ENCODE results near the gene DPYD.

DPYD gene

GRCh38 chr1:97691325-97691724 lies 229.5 kb downstream of the DPYD start:
- TF ChIP-seq CTCF (conservative IDR thresholded peaks at IDR 0.05; ENCODE audit: control insufficient read depth, insufficient read depth, low read depth, low read length) = no peak

DNA sequence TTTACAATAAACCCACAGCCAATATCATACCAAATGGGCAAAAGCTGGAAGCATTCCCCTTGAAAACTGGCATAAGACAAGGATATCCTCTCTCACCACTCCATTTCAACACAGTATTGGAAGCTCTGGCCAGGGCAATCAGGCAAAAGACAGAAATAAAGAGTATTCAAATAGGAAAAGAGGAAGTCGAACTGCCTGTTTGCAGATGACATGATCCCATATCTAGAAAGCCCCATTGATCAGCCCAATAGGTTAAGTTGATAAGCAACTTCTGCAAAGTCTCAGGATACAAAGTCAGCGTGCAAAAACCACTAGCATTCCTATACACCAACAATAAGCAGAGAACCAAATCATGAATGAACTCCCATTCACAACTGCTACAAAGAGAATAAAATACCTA lies 235.5 kb downstream of the DPYD start:
- no peak for DNase-seq (ENCODE audit: low read depth)
- no peak overlapping the region for H3K4me3 ChIP-seq (ENCODE audit: control insufficient read depth, low read depth, low read length)
- TF ChIP-seq CTCF (conservative IDR thresholded peaks at IDR 0.05; ENCODE audit: control insufficient read depth, insufficient read depth, low read depth, low read length) = no peak

More at GRCh38 chr1:97691325-97691724, 229.5 kb downstream of the DPYD start:
- DNase-seq (ENCODE audit: low read depth) = no peak
- no peak overlapping the region for H3K4me3 ChIP-seq (ENCODE audit: control insufficient read depth, low read depth, low read length)

DNA sequence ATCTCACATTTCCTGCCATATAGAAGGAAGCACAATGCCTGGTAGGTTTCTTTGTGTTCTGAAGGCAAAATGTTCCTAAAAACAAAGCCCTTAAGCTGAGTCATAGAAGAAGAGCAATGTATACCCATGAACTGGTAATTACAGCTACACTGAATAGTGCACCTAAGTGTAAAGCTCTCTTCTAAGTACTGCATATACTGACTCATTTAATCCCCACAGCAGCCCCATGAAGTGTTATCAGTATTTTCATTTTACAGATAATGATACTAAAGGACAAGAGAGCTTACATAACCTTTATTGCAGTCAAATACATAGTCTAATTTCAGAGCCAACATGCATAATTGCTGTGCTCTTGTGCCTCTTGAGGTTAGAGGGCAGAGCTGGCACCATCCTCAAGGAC lies 239.9 kb downstream of the DPYD start:
- no peak overlapping the region for H3K4me3 ChIP-seq (ENCODE audit: control insufficient read depth, low read depth, low read length)
- TF ChIP-seq CTCF (conservative IDR thresholded peaks at IDR 0.05; ENCODE audit: control insufficient read depth, insufficient read depth, low read depth, low read length) = no peak
- no peak for DNase-seq (ENCODE audit: low read depth)

DNA sequence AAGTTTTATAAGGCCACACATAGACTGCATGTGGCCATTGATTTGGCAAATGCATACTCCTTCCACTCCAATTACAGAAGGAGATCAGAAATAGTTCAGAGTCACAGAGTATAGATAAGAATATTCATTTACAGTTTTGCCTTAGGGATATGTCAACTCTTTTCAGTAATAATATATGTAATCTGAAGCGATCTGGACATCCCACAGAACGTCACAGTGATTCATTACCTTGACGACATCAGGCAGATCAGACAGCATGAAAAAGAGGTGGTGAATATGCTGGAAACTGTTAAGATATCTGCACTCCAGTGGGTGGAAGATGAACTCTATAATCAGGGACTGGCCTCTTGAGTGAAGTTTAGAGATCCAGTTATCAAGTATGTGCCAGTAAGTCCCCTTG lies 240.4 kb downstream of the DPYD start:
- no peak for TF ChIP-seq CTCF (conservative IDR thresholded peaks at IDR 0.05; ENCODE audit: control insufficient read depth, insufficient read depth, low read depth, low read length)
- no peak for DNase-seq (ENCODE audit: low read depth)
- no peak overlapping the region for H3K4me3 ChIP-seq (ENCODE audit: control insufficient read depth, low read depth, low read length)

- no peak for DNase-seq (ENCODE audit: low read depth)
- no peak for TF ChIP-seq CTCF (conservative IDR thresholded peaks at IDR 0.05; ENCODE audit: control insufficient read depth, insufficient read depth, low read depth, low read length)
- no peak overlapping the region for H3K4me3 ChIP-seq (ENCODE audit: control insufficient read depth, low read depth, low read length)
Measured at GRCh38 chr1:97677702-97678101, 243.1 kb downstream of the DPYD start.

DNA sequence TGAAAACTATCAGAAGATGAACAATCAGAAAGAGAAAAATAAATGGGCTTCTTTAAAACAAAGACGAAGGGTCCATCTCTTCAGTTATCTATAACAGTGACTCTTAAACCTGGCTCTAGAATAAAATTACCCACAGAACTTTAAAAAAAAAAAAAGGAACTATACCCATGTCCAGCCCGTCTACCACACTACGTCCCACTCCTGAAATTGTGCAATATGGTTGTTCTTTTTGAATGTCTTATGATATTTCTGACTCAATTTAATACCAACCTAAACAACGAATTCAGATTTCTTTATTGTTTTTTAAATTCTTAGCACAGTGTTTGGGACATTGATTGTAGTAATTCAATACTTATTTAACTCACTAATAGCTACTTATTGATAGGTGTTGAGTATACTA lies 246.3 kb downstream of the DPYD start:
- no peak for TF ChIP-seq CTCF (conservative IDR thresholded peaks at IDR 0.05; ENCODE audit: control insufficient read depth, insufficient read depth, low read depth, low read length)
- H3K4me3 ChIP-seq (ENCODE audit: control insufficient read depth, low read depth, low read length) = no peak overlapping the region

DNA sequence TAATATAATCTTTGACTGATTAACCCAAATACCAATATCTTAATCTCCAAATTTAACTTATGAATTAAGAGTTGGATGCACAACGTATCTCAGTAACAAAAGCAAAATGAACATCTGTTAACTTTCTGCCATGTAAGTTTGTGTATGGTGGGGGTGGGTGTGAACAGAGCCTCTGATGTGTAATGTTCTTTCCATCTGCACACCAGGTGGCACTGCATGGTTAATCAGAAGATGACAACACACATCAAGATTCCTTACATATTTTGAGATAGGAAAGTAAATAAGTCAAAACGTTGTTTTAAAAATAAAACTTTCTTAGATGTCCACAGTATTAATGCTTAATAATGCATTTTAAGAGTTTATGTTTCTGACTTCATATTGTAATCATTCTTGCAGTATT lies 251.9 kb downstream of the DPYD start:
- no peak overlapping the region for H3K4me3 ChIP-seq (ENCODE audit: control insufficient read depth, low read depth, low read length)
- peak; percentile 28 for TF ChIP-seq CTCF (conservative IDR thresholded peaks at IDR 0.05; ENCODE audit: control insufficient read depth, insufficient read depth, low read depth, low read length)
- peak; percentile 67 for DNase-seq (ENCODE audit: low read depth)

More for the DNA sequence above, 246.3 kb downstream of the DPYD start:
- DNase-seq (ENCODE audit: low read depth) = no peak

Data from fibroblast of mammary gland (primary cell).